Neural cell (in vitro differentiated cells): ENCODE results near the gene MAP10.

Experiments
- EP300 ChIP-seq: fragments of 450-650 bp; conservative IDR thresholded peaks from 2 replicates; pipeline ENCODE4 v1.6.1; 2014; ENCODE audit warnings: antibody characterized with exemption, mild to moderate bottlenecking, moderate library complexity; ENCODE audit not compliant: poor library complexity, severe bottlenecking
- TAF1 ChIP-seq: IDR thresholded peaks from 2 replicates; pipeline ENCODE4 v1.6.1; 2012; ENCODE audit warnings: low read depth

GRCh38 chr1:232767305-232768074 is 37.7 kb upstream of the MAP10 start:
- TF ChIP-seq TAF1 (no peak), EP300 (no peak)
